Subcutaneous adipose tissue (tissue), 4 donors: ENCODE measurements around the gene IGF1R. TPM values are rescaled to one million over a fixed set of nuclear protein-coding genes. Genes with fewer than 3 reads are reported as not detected.

Source experiments
- CTCF ChIP-seq: fragments of 450-650 bp; IDR thresholded peaks from one replicate; pipeline ENCODE4 v1.5.1; 2016; ENCODE audit warnings: low read depth, mild to moderate bottlenecking, control low read depth, antibody characterized with exemption, moderate library complexity
- total RNA-seq, 4 donors: library from RNA; depleted of rRNA; stranded (reverse); fragments of >200 nt; gene quantifications; one replicate each; pipeline ENCODE4 v1.1.0, GENCODE V29; 2016

IGF1R gene
- total RNA-seq, 4 donors from 2014 or later = 27.4 to 53.7 (median 49.7) TPM

- no peak for TF ChIP-seq CTCF
Observed at GRCh38 chr15:98787194-98787593, 138.9 kb downstream of the IGF1R start.

- no peak for TF ChIP-seq CTCF
Observed at GRCh38 chr15:98787936-98788757, 139.8 kb downstream of the IGF1R start.

GRCh38 chr15:98789020-98789419 lies 140.7 kb downstream of the IGF1R start:
- no peak for TF ChIP-seq CTCF

- TF ChIP-seq CTCF = no peak
Observed at GRCh38 chr15:98790270-98790669, 141.9 kb downstream of the IGF1R start.

- no peak for TF ChIP-seq CTCF
Observed at GRCh38 chr15:98791046-98791701, 142.8 kb downstream of the IGF1R start.

GRCh38 chr15:98792117-98792516 lies 143.8 kb downstream of the IGF1R start:
- no peak for TF ChIP-seq CTCF

- TF ChIP-seq CTCF = no peak
Observed at GRCh38 chr15:98794211-98794610, 145.9 kb downstream of the IGF1R start.
